PFSK-1 (cell line): Measurements from ENCODE around the gene ZNF428.

Source experiments
- FOXP2 ChIP-seq: optimal IDR thresholded peaks from 2 replicates; pipeline ENCODE3; 2011; ENCODE audit warnings: borderline replicate concordance, control low read depth, inconsistent platforms; ENCODE audit not compliant: insufficient read depth; ENCODE audit errors: extremely low read length, extremely low read depth
- POLR2AphosphoS5 ChIP-seq: IDR thresholded peaks from 2 replicates; pipeline ENCODE4 v1.6.1; 2012; ENCODE audit warnings: low read depth, mild to moderate bottlenecking, control low read depth, low read length, moderate library complexity
- REST ChIP-seq, 2 experiments: IDR thresholded peaks; 2 replicates each; pipeline versions ENCODE4 v1.6.1 to v1.8.0; 2011 to 2012; ENCODE audit warnings: low read depth in 2 of 2, low read length in 2 of 2, control low read depth in 1 of 2, inconsistent platforms in 1 of 2, mild to moderate bottlenecking in 1 of 2, moderate library complexity in 1 of 2; ENCODE audit not compliant: insufficient read depth in 1 of 2
- SIN3A ChIP-seq: IDR thresholded peaks from 2 replicates; pipeline ENCODE4 v1.6.1; 2012; ENCODE audit warnings: mild to moderate bottlenecking, low read length, moderate library complexity, borderline replicate concordance; ENCODE audit not compliant: insufficient read depth
- TAF1 ChIP-seq: IDR thresholded peaks from 2 replicates; pipeline ENCODE4 v1.6.1; 2012; ENCODE audit warnings: low read length, control low read depth, borderline replicate concordance; ENCODE audit not compliant: insufficient read depth

- TF ChIP-seq POLR2AphosphoS5 (no peak), TAF1 (no peak), REST (IDR thresholded peaks at IDR 0.05; ENCODE audit: insufficient read depth in 1 of 2, low read depth in 2 of 2, low read length in 2 of 2) (no peak), SIN3A (no peak), FOXP2 (no peak)
Observed at GRCh38 chr19:43662487-43662886, 43.1 kb upstream of the ZNF428 start.
